Cardiac muscle cell (in vitro differentiated cells and primary cell): Measurements from ENCODE around the gene AFG1L. TPM values are rescaled to one million over a fixed set of nuclear protein-coding genes. Genes with fewer than 3 reads are reported as not detected.

Experiments used
- DNase-seq, 2 donors: peaks; one replicate each; pipeline versions ENCODE4 v3.0.0 to v3.0.0-alpha.2; 2010 to 2017; ENCODE audit warnings: low read depth in 1 of 2, low spot score in 1 of 2
- H3K27ac ChIP-seq: fragments of 200-600 bp; sonication (generic); 2 replicates; pipeline ENCODE4 v1.5.1; 2016
- H3K27me3 ChIP-seq: fragments of 200-600 bp; sonication (generic); 2 replicates; pipeline ENCODE4 v1.6.0; 2016; ENCODE audit warnings: control low read depth
- H3K36me3 ChIP-seq: fragments of 200-600 bp; sonication (generic); 2 replicates; pipeline ENCODE4 v1.5.1; 2016; ENCODE audit warnings: control low read depth
- H3K4me1 ChIP-seq: fragments of 200-600 bp; sonication (generic); 2 replicates; pipeline ENCODE4 v1.8.1; 2017; ENCODE audit warnings: low read depth, mild to moderate bottlenecking, mixed run types
- H3K4me3 ChIP-seq: fragments of 200-600 bp; sonication (generic); 2 replicates; pipeline ENCODE4 v1.5.1; 2016; ENCODE audit warnings: mild to moderate bottlenecking
- H3K9me3 ChIP-seq: fragments of 200-600 bp; sonication (generic); 2 replicates; pipeline ENCODE4 v1.5.1; 2017; ENCODE audit warnings: low read depth, mild to moderate bottlenecking, control low read depth
- CTCF ChIP-seq: IDR thresholded peaks from 2 replicates; pipeline ENCODE4 v1.5.1; 2012; ENCODE audit warnings: low read depth, mild to moderate bottlenecking, low read length
- polyA plus RNA-seq: library from polyadenylated mRNA; unstranded; fragments of >200 nt; fragmentation: Nextera tagmentation; extraction: Ambion mirVana; gene quantifications from 2 replicates; pipeline ENCODE4 v1.2.1, GENCODE V29; 2016
- total RNA-seq: library from RNA; depleted of rRNA; stranded (reverse); fragments of >200 nt; gene quantifications from 2 replicates; pipeline ENCODE4 v1.2.3, GENCODE V29; 2016

The AFG1L gene
- total and polyA plus RNA-seq, 2 experiments from 2014 or later = 7.7 to 8.8 TPM

- Histone ChIP-seq H3K27me3 (peaks cover 28% of the 10 kb centered on the region), H3K4me3 (no peak overlapping the region), H3K36me3 (no peaks in the 10 kb centered on the region), H3K4me1 (no peaks in the 10 kb centered on the region), H3K27ac (no peak overlapping the region), H3K9me3 (no peaks in the 10 kb centered on the region)
- no peak for DNase-seq
- no peak for TF ChIP-seq CTCF
Observed at GRCh38 chr6:108550256-108550655, 255.4 kb downstream of the AFG1L start.

- H3K36me3 ChIP-seq = no peaks in the 10 kb centered on the region
- H3K4me3 ChIP-seq = no peak overlapping the region
- no peak for TF ChIP-seq CTCF
- H3K27ac ChIP-seq = no peak overlapping the region
- H3K4me1 ChIP-seq = no peaks in the 10 kb centered on the region
- peaks cover 42% of the 10 kb centered on the region for H3K27me3 ChIP-seq
- no peaks in the 10 kb centered on the region for H3K9me3 ChIP-seq
- no peak for DNase-seq
Observed at GRCh38 chr6:108555399-108556052, 260.7 kb downstream of the AFG1L start.

- H3K4me1 ChIP-seq = no peaks in the 10 kb centered on the region
- no peak for TF ChIP-seq CTCF
Observed at GRCh38 chr6:108556250-108556649, 261.4 kb downstream of the AFG1L start.

GRCh38 chr6:108556866-108557493 lies 262.1 kb downstream of the AFG1L start:
- Histone ChIP-seq H3K27me3 (peaks cover 42% of the 10 kb centered on the region), H3K4me1 (no peaks in the 10 kb centered on the region), H3K4me3 (peak overlapping the region; percentile 77), H3K27ac (peak overlapping the region; percentile 97), H3K36me3 (no peaks in the 10 kb centered on the region), H3K9me3 (no peaks in the 10 kb centered on the region)
- TF ChIP-seq CTCF = no peak
- DNase-seq = no peak

More at GRCh38 chr6:108556250-108556649, 261.4 kb downstream of the AFG1L start:
- peaks cover 42% of the 10 kb centered on the region for H3K27me3 ChIP-seq
- H3K9me3 ChIP-seq = no peaks in the 10 kb centered on the region
- no peak for DNase-seq
- no peak overlapping the region for H3K27ac ChIP-seq
- no peaks in the 10 kb centered on the region for H3K36me3 ChIP-seq
- H3K4me3 ChIP-seq = no peak overlapping the region

GRCh38 chr6:108557494-108558371 lies 262.9 kb downstream of the AFG1L start:
- peak; percentile 84 to 86 for DNase-seq
- Histone ChIP-seq H3K27ac (peak overlapping the region; percentile 97), H3K27me3 (peaks cover 36% of the 10 kb centered on the region), H3K4me1 (peaks cover 3% of the 10 kb centered on the region), H3K36me3 (no peaks in the 10 kb centered on the region), H3K9me3 (no peaks in the 10 kb centered on the region), H3K4me3 (peak overlapping the region; percentile 77)
- TF ChIP-seq CTCF = no peak
